ENCODE measurements around the gene TAB3. TPM values are rescaled to one million over a fixed set of nuclear protein-coding genes. Genes with fewer than 3 reads are reported as not detected.

TAB3 gene
- polyA plus RNA-seq, 3 donors = 4.4 to 11.8 (median 5.4) TPM

- H3K9me3 Mint-ChIP-seq = peaks cover 0 to 3% (median 0%) of the 10 kb centered on the region in 7 donors
- intact Hi-C loops (cut with micrococcal nuclease) = no loop called here
Measured at GRCh38 chrX:30804462-30804861, 84.6 kb downstream of the TAB3 start.

GRCh38 chrX:30800901-30801300 is 88.2 kb downstream of the TAB3 start:
- no peak overlapping the region for H2AFZ ChIP-seq (ENCODE audit: insufficient read depth, low read depth, low read length, poor library complexity, severe bottlenecking)
- H3K4me1 ChIP-seq (ENCODE audit: control insufficient read depth in 1 of 2, insufficient read depth in 2 of 2, low read length in 2 of 2) = no peaks in the 10 kb centered on the region
- H3K27ac Mint-ChIP-seq = no peak overlapping the region
- no peak overlapping the region for H3K4me3 Mint-ChIP-seq
- H3K9ac ChIP-seq (ENCODE audit: insufficient read depth, low read length, poor library complexity, severe bottlenecking) = no peak overlapping the region
- no peak for TF ChIP-seq CTCF (IDR thresholded peaks at IDR 0.05)
- intact Hi-C loops (cut with micrococcal nuclease) = no loop called here
- no peak overlapping the region for H3K4me3 ChIP-seq (replicated peaks in 1 of 3; ENCODE audit: low read depth in 2 of 3, low read length in 3 of 3)
- no peaks in the 10 kb centered on the region for H3K4me1 Mint-ChIP-seq
- H3K9me3 ChIP-seq (replicated peaks in 1 of 2; ENCODE audit: control insufficient read depth in 1 of 2, insufficient read depth in 1 of 2, low read length in 2 of 2) = no peaks in the 10 kb centered on the region
- no peak overlapping the region for H3K4me2 ChIP-seq (replicated peaks; ENCODE audit: extremely low read depth, low read length, poor library complexity, severe bottlenecking)
- H3K27me3 Mint-ChIP-seq (ENCODE audit: low read depth in 3 of 3) = no peaks in the 10 kb centered on the region
- H3K36me3 ChIP-seq (replicated peaks in 1 of 2; ENCODE audit: control insufficient read depth in 1 of 2, insufficient read depth in 2 of 2, low read length in 2 of 2) = no peaks in the 10 kb centered on the region
- no peaks in the 10 kb centered on the region for H3K27me3 ChIP-seq (ENCODE audit: control insufficient read depth in 2 of 2, insufficient read depth in 2 of 2, low read length in 2 of 2)
- no peak for DNase-seq
- H4K20me1 ChIP-seq (ENCODE audit: insufficient read depth, low read length) = no peaks in the 10 kb centered on the region
- no CpG with 5 or more reads among the region's 1 CpG for WGBS (ENCODE audit: insufficient coverage)
- H3K79me2 ChIP-seq (ENCODE audit: insufficient read depth, low read length) = no peaks in the 10 kb centered on the region
- H3K36me3 Mint-ChIP-seq = no peaks in the 10 kb centered on the region
- peaks cover 0 to 3% (median 0%) of the 10 kb centered on the region in 7 donors for H3K9me3 Mint-ChIP-seq
- no peak overlapping the region for H3K27ac ChIP-seq (ENCODE audit: low read depth in 1 of 2, low read length in 2 of 2)

More at GRCh38 chrX:30804462-30804861, 84.6 kb downstream of the TAB3 start:
- Histone ChIP-seq H3K27me3 (ENCODE audit: control insufficient read depth in 2 of 2, insufficient read depth in 2 of 2, low read length in 2 of 2) (no peaks in the 10 kb centered on the region), H3K9me3 (replicated peaks in 1 of 2; ENCODE audit: control insufficient read depth in 1 of 2, insufficient read depth in 1 of 2, low read length in 2 of 2) (no peaks in the 10 kb centered on the region), H3K4me3 (replicated peaks in 1 of 3; ENCODE audit: low read depth in 2 of 3, low read length in 3 of 3) (no peak overlapping the region), H3K79me2 (ENCODE audit: insufficient read depth, low read length) (no peaks in the 10 kb centered on the region), H2AFZ (ENCODE audit: insufficient read depth, low read depth, low read length, poor library complexity, severe bottlenecking) (no peak overlapping the region), H3K36me3 (replicated peaks in 1 of 2; ENCODE audit: control insufficient read depth in 1 of 2, insufficient read depth in 2 of 2, low read length in 2 of 2) (no peaks in the 10 kb centered on the region), H3K4me2 (replicated peaks; ENCODE audit: extremely low read depth, low read length, poor library complexity, severe bottlenecking) (no peak overlapping the region), H3K27ac (ENCODE audit: low read depth in 1 of 2, low read length in 2 of 2) (no peak overlapping the region), H4K20me1 (ENCODE audit: insufficient read depth, low read length) (no peaks in the 10 kb centered on the region), H3K4me1 (ENCODE audit: control insufficient read depth in 1 of 2, insufficient read depth in 2 of 2, low read length in 2 of 2) (no peaks in the 10 kb centered on the region), H3K9ac (ENCODE audit: insufficient read depth, low read length, poor library complexity, severe bottlenecking) (no peak overlapping the region)
- H3K4me3 Mint-ChIP-seq = no peak overlapping the region
- no peaks in the 10 kb centered on the region for H3K4me1 Mint-ChIP-seq
- TF ChIP-seq CTCF (IDR thresholded peaks at IDR 0.05) = no peak
- no peak overlapping the region for H3K27ac Mint-ChIP-seq
- DNase-seq = no peak
- H3K27me3 Mint-ChIP-seq (ENCODE audit: low read depth in 3 of 3) = no peaks in the 10 kb centered on the region
- WGBS (ENCODE audit: insufficient coverage) = 88% methylated on average over 1 of the region's 2 CpGs
- H3K36me3 Mint-ChIP-seq = no peaks in the 10 kb centered on the region
